Fibroblast of lung (primary cell): Measurements from ENCODE around the gene LRIF1.

ENCODE experiments used
- CTCF ChIP-seq, 2 donors: IDR thresholded peaks in 1 of 2; conservative IDR thresholded peaks in 1 of 2; 1 replicate in 1 of 2; 2 replicates in 1 of 2; pipeline ENCODE4 v1.5.1; 2011 to 2012; ENCODE audit warnings: low read length in 2 of 2, control low read depth in 1 of 2, inconsistent platforms in 1 of 2, low read depth in 1 of 2, mild to moderate bottlenecking in 1 of 2
- EZH2 ChIP-seq: IDR thresholded peaks from 2 replicates; pipeline ENCODE4 v1.5.1; 2012; ENCODE audit warnings: low read length, control low read depth, mild to moderate bottlenecking; ENCODE audit errors: missing control alignments

- no peak for TF ChIP-seq CTCF (conservative IDR thresholded peaks at IDR 0.05 in 1 of 2, IDR thresholded peaks at IDR 0.05 in 1 of 2; ENCODE audit: low read depth in 1 of 2, low read length in 2 of 2)
- TF ChIP-seq EZH2: no peak
These were observed 49.0 kb downstream of the LRIF1 start for GRCh38 chr1:110914676-110915075.
